Natural killer cell (primary cell): ENCODE measurements around the gene GALNT2. TPM values are rescaled to one million over a fixed set of nuclear protein-coding genes. Genes with fewer than 3 reads are reported as not detected.

Source experiments
- ATAC-seq, 3 donors: fragments of 150-1000 bp in 2 of 3; fragments of 200-7000 bp in 1 of 3; cut with Tn5 transposase; 1 replicate in 1 of 3; 2 replicates in 2 of 3; pipeline ENCODE4 v1.10.0; 2021; ENCODE audit warnings: mild to moderate bottlenecking in 2 of 3, moderate library complexity in 2 of 3
- DNase-seq, 2 donors: peaks; one replicate each; pipeline versions ENCODE4 v3.0.0 to v3.0.0-alpha.2; 2013 to 2021; ENCODE audit warnings: mixed read lengths in 1 of 2
- H3K27ac ChIP-seq: one replicate; pipeline ENCODE4 v1.5.1; 2013; ENCODE audit warnings: mild to moderate bottlenecking, low read length
- H3K27me3 ChIP-seq: one replicate; pipeline ENCODE4 v1.6.1; 2013; ENCODE audit warnings: low read length; ENCODE audit not compliant: control insufficient read depth, insufficient read depth
- H3K36me3 ChIP-seq: one replicate; pipeline ENCODE4 v1.6.1; 2013; ENCODE audit warnings: low read length; ENCODE audit not compliant: control insufficient read depth, insufficient read depth
- H3K4me1 ChIP-seq: one replicate; pipeline ENCODE4 v1.6.1; 2013; ENCODE audit warnings: low read length; ENCODE audit not compliant: control insufficient read depth, insufficient read depth
- H3K4me3 ChIP-seq: one replicate; pipeline ENCODE4 v1.5.1; 2013; ENCODE audit warnings: low read length
- H3K9me3 ChIP-seq: one replicate; pipeline ENCODE4 v1.6.1; 2013; ENCODE audit warnings: low read length; ENCODE audit not compliant: control insufficient read depth, insufficient read depth
- H3K27ac Mint-ChIP-seq, 2 donors: one replicate each; pipeline ENCODE4 v1.8.0; 2022; ENCODE audit warnings: mild to moderate bottlenecking in 2 of 2, mixed read lengths in 2 of 2, moderate library complexity in 1 of 2
- H3K27me3 Mint-ChIP-seq, 2 donors: one replicate each; pipeline ENCODE4 v1.8.0; 2022; ENCODE audit warnings: low read depth in 2 of 2, mixed read lengths in 2 of 2
- H3K36me3 Mint-ChIP-seq: one replicate; pipeline ENCODE4 v1.8.0; 2022; ENCODE audit warnings: mixed read lengths
- H3K4me1 Mint-ChIP-seq, 2 donors: one replicate each; pipeline ENCODE4 v1.8.0; 2022; ENCODE audit warnings: mixed read lengths in 2 of 2
- H3K4me3 Mint-ChIP-seq: one replicate; pipeline ENCODE4 v1.8.0; 2022; ENCODE audit warnings: mild to moderate bottlenecking, moderate library complexity, mixed read lengths
- H3K9me3 Mint-ChIP-seq, 2 donors: one replicate each; pipeline ENCODE4 v1.8.0; 2022; ENCODE audit warnings: mixed read lengths in 2 of 2
- WGBS: methylation state at CpG from one replicate; pipeline ENCODE4 v1.1.7; 2013; ENCODE audit warnings: missing lambda C conversion rate; ENCODE audit not compliant: insufficient coverage; 5-methylcytosine and 5-hydroxymethylcytosine counted together
- intact Hi-C: fragments of 100-400 bp; cut with micrococcal nuclease; formaldehyde crosslinking; loops from one replicate; pipeline ENCODE4 v1.14.2; 2022
- total RNA-seq, 4 donors: library from RNA; stranded (reverse); fragments of 120-200 nt in 1 of 4; gene quantifications; one replicate each; pipeline versions ENCODE4 v1.2.3 to v1.2.4, GENCODE V29; 2013 to 2022
- TF ChIP-seq, protein P1 (sequence below): fragments of 200-600 bp; IDR thresholded peaks from one replicate; pipeline ENCODE4 v1.8.0; 2022; ENCODE audit warnings: antibody characterized with exemption

GALNT2 gene
- total RNA-seq, 3 donors from 2014 or later (not counting 1 experiment from before 2014, with no cell fraction given), result 31.2 to 53.6 (median 47.3) TPM

- TF ChIP-seq, protein P1, sequence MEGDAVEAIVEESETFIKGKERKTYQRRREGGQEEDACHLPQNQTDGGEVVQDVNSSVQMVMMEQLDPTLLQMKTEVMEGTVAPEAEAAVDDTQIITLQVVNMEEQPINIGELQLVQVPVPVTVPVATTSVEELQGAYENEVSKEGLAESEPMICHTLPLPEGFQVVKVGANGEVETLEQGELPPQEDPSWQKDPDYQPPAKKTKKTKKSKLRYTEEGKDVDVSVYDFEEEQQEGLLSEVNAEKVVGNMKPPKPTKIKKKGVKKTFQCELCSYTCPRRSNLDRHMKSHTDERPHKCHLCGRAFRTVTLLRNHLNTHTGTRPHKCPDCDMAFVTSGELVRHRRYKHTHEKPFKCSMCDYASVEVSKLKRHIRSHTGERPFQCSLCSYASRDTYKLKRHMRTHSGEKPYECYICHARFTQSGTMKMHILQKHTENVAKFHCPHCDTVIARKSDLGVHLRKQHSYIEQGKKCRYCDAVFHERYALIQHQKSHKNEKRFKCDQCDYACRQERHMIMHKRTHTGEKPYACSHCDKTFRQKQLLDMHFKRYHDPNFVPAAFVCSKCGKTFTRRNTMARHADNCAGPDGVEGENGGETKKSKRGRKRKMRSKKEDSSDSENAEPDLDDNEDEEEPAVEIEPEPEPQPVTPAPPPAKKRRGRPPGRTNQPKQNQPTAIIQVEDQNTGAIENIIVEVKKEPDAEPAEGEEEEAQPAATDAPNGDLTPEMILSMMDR, result no peak
- Mint-ChIP-seq H3K4me1 (peaks cover 49 to 51% of the 10 kb centered on the region in 2 donors), H3K4me3 (no peak overlapping the region), H3K27me3 (no peaks in the 10 kb centered on the region), H3K36me3 (no peaks in the 10 kb centered on the region), H3K27ac (no peak overlapping the region), H3K9me3 (no peaks in the 10 kb centered on the region)
- Histone ChIP-seq H3K36me3 (no peaks in the 10 kb centered on the region), H3K4me3 (no peak overlapping the region), H3K27ac (no peak overlapping the region), H3K9me3 (no peaks in the 10 kb centered on the region), H3K4me1 (peaks cover 11% of the 10 kb centered on the region), H3K27me3 (no peaks in the 10 kb centered on the region)
- intact Hi-C loops, result no loop called here
- no peak for DNase-seq
- 77% methylated on average over 2 of the region's 5 CpGs for WGBS
- ATAC-seq, result no peak
These were observed 104.4 kb downstream of the GALNT2 start for GRCh38 chr1:230171356-230172015.

- no peak for ATAC-seq
- no peak overlapping the region for H3K27ac ChIP-seq
- Mint-ChIP-seq H3K4me1 (peaks cover 50 to 57% of the 10 kb centered on the region in 2 donors), H3K27ac (no peak overlapping the region), H3K36me3 (no peaks in the 10 kb centered on the region), H3K27me3 (no peaks in the 10 kb centered on the region), H3K9me3 (no peaks in the 10 kb centered on the region), H3K4me3 (no peak overlapping the region)
- no peaks in the 10 kb centered on the region for H3K36me3 ChIP-seq
- TF ChIP-seq, protein P1, result no peak
- intact Hi-C loops, result no loop called here
- peaks cover 12% of the 10 kb centered on the region for H3K4me1 ChIP-seq
- 96% methylated on average over 7 of the region's 7 CpGs for WGBS
- no peaks in the 10 kb centered on the region for H3K27me3 ChIP-seq
- no peak overlapping the region for H3K4me3 ChIP-seq
- H3K9me3 ChIP-seq, result no peaks in the 10 kb centered on the region
- DNase-seq, result no peak
These were observed 105.0 kb downstream of the GALNT2 start for GRCh38 chr1:230172016-230172537.

DNA sequence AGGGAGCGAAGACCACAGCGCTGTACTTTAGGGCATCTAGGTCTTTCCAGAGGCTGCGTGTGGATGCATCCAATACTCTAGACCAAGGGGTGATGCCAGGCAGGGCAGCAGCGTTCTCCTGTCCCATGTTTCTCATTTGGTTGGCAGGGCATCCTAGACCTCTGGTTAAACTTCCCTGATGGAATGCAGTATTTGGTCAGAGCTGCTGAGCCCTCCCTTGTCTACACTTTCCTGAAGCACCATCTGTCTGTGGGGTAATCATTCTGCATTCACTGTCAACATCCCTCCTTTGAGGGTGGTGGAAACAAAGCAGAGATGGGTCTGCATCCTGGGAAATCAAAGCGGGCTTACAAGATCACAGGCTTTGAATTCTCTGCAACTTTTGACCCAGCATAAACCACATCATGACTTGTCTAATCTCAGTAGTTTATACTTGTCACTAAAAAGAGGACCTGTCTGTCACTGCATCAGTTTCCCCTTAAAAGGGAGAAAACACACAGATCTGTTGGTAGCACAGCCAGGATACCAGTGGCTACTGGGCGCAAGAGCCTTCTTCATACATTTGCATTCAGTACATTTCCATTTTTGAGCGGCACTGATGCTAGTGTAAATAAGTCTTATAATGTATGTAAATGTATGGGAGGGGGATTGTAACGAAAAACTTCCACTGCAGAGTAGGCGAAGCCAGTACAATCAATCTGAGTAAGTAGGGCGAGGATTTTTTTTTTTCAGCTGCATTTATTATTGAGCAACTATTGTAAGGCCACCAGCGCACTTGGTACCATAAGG is 106.3 kb downstream of the GALNT2 start:
- intact Hi-C loops, result no loop called here
- no peaks in the 10 kb centered on the region for H3K36me3 Mint-ChIP-seq
- no peaks in the 10 kb centered on the region for H3K27me3 Mint-ChIP-seq
- H3K4me3 ChIP-seq, result no peak overlapping the region
- ATAC-seq (no peak), DNase-seq (no peak)
- no peak overlapping the region for H3K4me3 Mint-ChIP-seq
- H3K27me3 ChIP-seq, result no peaks in the 10 kb centered on the region
- TF ChIP-seq, protein P1, result no peak
- peaks cover 14% of the 10 kb centered on the region for H3K4me1 ChIP-seq
- peaks cover 53 to 63% of the 10 kb centered on the region in 2 donors for H3K4me1 Mint-ChIP-seq
- no peak overlapping the region for H3K27ac ChIP-seq
- no peaks in the 10 kb centered on the region for H3K36me3 ChIP-seq
- no peaks in the 10 kb centered on the region for H3K9me3 ChIP-seq
- H3K27ac Mint-ChIP-seq, result no peak overlapping the region
- H3K9me3 Mint-ChIP-seq, result no peaks in the 10 kb centered on the region
- 94% methylated on average over 10 of the region's 11 CpGs for WGBS
